ENCODE data around the gene HOXD3. TPM values are rescaled to one million over a fixed set of nuclear protein-coding genes. Genes with fewer than 3 reads are reported as not detected.
A peak's percentile ranks its signal among the peaks of the same experiment; 100 is the strongest.

The HOXD3 gene
- total RNA-seq, 1 donor = 21.6 TPM

GRCh38 chr2:176172007-176172894 lies 15.1 kb downstream of the HOXD3 start:
- no peak overlapping the region for H3K4me3 ChIP-seq (ENCODE audit: low read depth, low read length)
- no peak for TF ChIP-seq CTCF (IDR thresholded peaks at IDR 0.05; ENCODE audit: insufficient read depth, low read depth, low read length)
- DNase-seq (ENCODE audit: low read depth) = no peak

GRCh38 chr2:176172895-176173566 lies 15.9 kb downstream of the HOXD3 start:
- DNase-seq (ENCODE audit: low read depth) = no peak
- no peak for TF ChIP-seq CTCF (IDR thresholded peaks at IDR 0.05; ENCODE audit: insufficient read depth, low read depth, low read length)
- H3K4me3 ChIP-seq (ENCODE audit: low read depth, low read length) = no peak overlapping the region

- DNase-seq (ENCODE audit: low read depth) = no peak
- TF ChIP-seq CTCF (IDR thresholded peaks at IDR 0.05; ENCODE audit: insufficient read depth, low read depth, low read length) = no peak
- H3K4me3 ChIP-seq (ENCODE audit: low read depth, low read length) = no peak overlapping the region
Measured at GRCh38 chr2:176173567-176174381, 16.7 kb downstream of the HOXD3 start.

GRCh38 chr2:176174382-176174823 lies 17.3 kb downstream of the HOXD3 start:
- no peak overlapping the region for H3K4me3 ChIP-seq (ENCODE audit: low read depth, low read length)
- peak; percentile 43 for DNase-seq (ENCODE audit: low read depth)
- no peak for TF ChIP-seq CTCF (IDR thresholded peaks at IDR 0.05; ENCODE audit: insufficient read depth, low read depth, low read length)

- peak overlapping the region; percentile 9 for H3K4me3 ChIP-seq (ENCODE audit: low read depth, low read length)
- DNase-seq (ENCODE audit: low read depth) = no peak
- TF ChIP-seq CTCF (IDR thresholded peaks at IDR 0.05; ENCODE audit: insufficient read depth, low read depth, low read length) = no peak
Measured at GRCh38 chr2:176174824-176175708, 18.0 kb downstream of the HOXD3 start.

Measured in fibroblast of villous mesenchyme (primary cell).